ENCODE data around the gene TERT.

Gene TERT

GRCh38 chr5:1243487-1244130, 51.3 kb downstream of the TERT start:
- H3K36me3 ChIP-seq (ENCODE audit: insufficient read depth, low read length), result no peaks in the 10 kb centered on the region
- H3K27me3 ChIP-seq (ENCODE audit: insufficient read depth, low read length, poor library complexity), result no peaks in the 10 kb centered on the region
- H4K20me1 ChIP-seq (ENCODE audit: insufficient read depth, low read length), result peaks cover 2% of the 10 kb centered on the region; the same call in 1 of the 2 replicates

GRCh38 chr5:1242733-1243486, 52.0 kb downstream of the TERT start:
- ATAC-seq (ENCODE audit: insufficient read depth, low read depth) (no peak), DNase-seq (no peak)
- TF ChIP-seq CTCF (IDR thresholded peaks at IDR 0.05; ENCODE audit: borderline replicate concordance, extremely low read depth, low read length, poor library complexity, severe bottlenecking) (no peak), EZH2 (IDR thresholded peaks at IDR 0.05; ENCODE audit: borderline replicate concordance, low read depth, low read length, severe bottlenecking) (no peak)
- Histone ChIP-seq H2AFZ (ENCODE audit: low read depth, low read length) (no peak overlapping the region), H3K9me3 (ENCODE audit: insufficient read depth, low read length, severe bottlenecking) (no peaks in the 10 kb centered on the region), H3K27me3 (ENCODE audit: insufficient read depth, low read length, poor library complexity) (no peaks in the 10 kb centered on the region), H3K79me2 (ENCODE audit: insufficient read depth, low read length) (no peaks in the 10 kb centered on the region), H3K4me1 (ENCODE audit: insufficient read depth, low read length) (no peaks in the 10 kb centered on the region), H3K9ac (ENCODE audit: low read depth, low read length) (no peak overlapping the region), H3K36me3 (ENCODE audit: insufficient read depth, low read length) (no peaks in the 10 kb centered on the region), H4K20me1 (ENCODE audit: insufficient read depth, low read length) (no peaks in the 10 kb centered on the region), H3K27ac (ENCODE audit: low read length) (no peak overlapping the region), H3K4me2 (ENCODE audit: insufficient read depth, low read length) (no peak overlapping the region), H3K4me3 (ENCODE audit: low read depth in 1 of 2, low read length in 2 of 2) (no peak overlapping the region)

More at GRCh38 chr5:1243487-1244130, 51.3 kb downstream of the TERT start:
- ATAC-seq (ENCODE audit: insufficient read depth, low read depth), result no peak
- Histone ChIP-seq H3K4me1 (ENCODE audit: insufficient read depth, low read length) (no peaks in the 10 kb centered on the region), H3K27ac (ENCODE audit: low read length) (no peak overlapping the region), H3K4me3 (ENCODE audit: low read depth in 1 of 2, low read length in 2 of 2) (no peak overlapping the region), H2AFZ (ENCODE audit: low read depth, low read length) (no peak overlapping the region), H3K9me3 (ENCODE audit: insufficient read depth, low read length, severe bottlenecking) (no peaks in the 10 kb centered on the region), H3K4me2 (ENCODE audit: insufficient read depth, low read length) (no peak overlapping the region), H3K79me2 (ENCODE audit: insufficient read depth, low read length) (no peaks in the 10 kb centered on the region), H3K9ac (ENCODE audit: low read depth, low read length) (no peak overlapping the region)
- TF ChIP-seq CTCF (IDR thresholded peaks at IDR 0.05; ENCODE audit: borderline replicate concordance, extremely low read depth, low read length, poor library complexity, severe bottlenecking) (no peak), EZH2 (IDR thresholded peaks at IDR 0.05; ENCODE audit: borderline replicate concordance, low read depth, low read length, severe bottlenecking) (no peak)
- DNase-seq, result no peak

- ATAC-seq (ENCODE audit: insufficient read depth, low read depth) (no peak), DNase-seq (no peak)
- H3K79me2 ChIP-seq (ENCODE audit: insufficient read depth, low read length), result no peaks in the 10 kb centered on the region
- H4K20me1 ChIP-seq (ENCODE audit: insufficient read depth, low read length), result no peaks in the 10 kb centered on the region
- H3K36me3 ChIP-seq (ENCODE audit: insufficient read depth, low read length), result no peaks in the 10 kb centered on the region
- peaks cover 2% of the 10 kb centered on the region for H3K9me3 ChIP-seq (ENCODE audit: insufficient read depth, low read length, severe bottlenecking)
- H3K4me3 ChIP-seq (ENCODE audit: low read depth in 1 of 2, low read length in 2 of 2), result no peak overlapping the region
- H3K4me1 ChIP-seq (ENCODE audit: insufficient read depth, low read length), result no peaks in the 10 kb centered on the region
- TF ChIP-seq EZH2 (IDR thresholded peaks at IDR 0.05; ENCODE audit: borderline replicate concordance, low read depth, low read length, severe bottlenecking), result no peak
- no peaks in the 10 kb centered on the region for H3K27me3 ChIP-seq (ENCODE audit: insufficient read depth, low read length, poor library complexity)
- no peak overlapping the region for H2AFZ ChIP-seq (ENCODE audit: low read depth, low read length)
- H3K27ac ChIP-seq (ENCODE audit: low read length), result no peak overlapping the region
- H3K9ac ChIP-seq (ENCODE audit: low read depth, low read length), result no peak overlapping the region
- H3K4me2 ChIP-seq (ENCODE audit: insufficient read depth, low read length), result no peak overlapping the region
These were observed 53.3 kb downstream of the TERT start for GRCh38 chr5:1241509-1242080.
